HG03045 (cell line): ENCODE results near the gene ARHGAP9.
"Not testable (repeated sequence)": the region's sequence is repeated elsewhere in the genome, so short reads cannot be mapped to it uniquely, and the experiment has no call there.

Experiments
- ATAC-seq: cut with Tn5 transposase; IDR thresholded peaks from one replicate; pipeline ENCODE4 v1.9.1; 2021; ENCODE audit warnings: mild to moderate bottlenecking, moderate library complexity; ENCODE audit not compliant: unreplicated experiment

The ARHGAP9 gene

DNA sequence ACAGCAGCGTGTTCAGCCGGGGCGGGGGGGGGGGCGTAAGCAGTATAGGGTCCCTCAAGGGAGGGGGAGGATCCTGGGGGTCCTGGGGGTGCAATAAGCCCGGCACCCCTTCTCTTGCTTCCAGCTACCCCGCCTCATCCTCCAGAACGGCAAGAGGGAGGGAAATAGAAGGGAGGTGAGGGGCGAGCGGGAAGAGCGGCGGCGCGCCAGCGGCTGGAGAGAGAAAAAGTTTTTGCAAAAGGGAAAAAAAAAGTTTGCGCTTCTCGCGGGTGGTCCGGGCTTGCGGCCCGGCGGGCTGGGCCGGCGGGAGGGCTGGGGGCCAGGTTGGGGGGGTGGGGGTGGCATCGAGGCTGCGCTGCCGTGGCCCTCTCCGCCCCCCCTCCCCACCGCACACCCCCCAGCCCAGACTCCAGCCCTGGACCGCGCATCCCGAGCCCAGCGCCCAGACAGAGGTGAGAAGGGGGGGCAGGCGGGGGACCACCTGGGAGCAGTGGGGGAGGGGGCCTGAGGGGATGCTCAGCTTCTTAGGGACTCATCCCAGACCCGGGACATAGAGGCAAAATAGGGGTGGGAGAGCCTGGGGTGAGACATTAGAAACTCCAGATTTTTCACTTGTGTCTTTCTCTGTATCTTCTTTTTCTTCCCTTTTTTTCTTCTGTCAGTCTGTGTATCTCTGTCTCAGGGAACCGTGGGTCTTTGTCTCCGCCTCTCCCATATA is 19.8 kb downstream of the ARHGAP9 start, which contains the start of gene GLI1:
GLI1 (plus strand) TSS at position 36 of the 718 bp plus-strand sequence. CDS start 3,907 bp downstream, outside the sequence.
- ATAC-seq, result no peak

DNA sequence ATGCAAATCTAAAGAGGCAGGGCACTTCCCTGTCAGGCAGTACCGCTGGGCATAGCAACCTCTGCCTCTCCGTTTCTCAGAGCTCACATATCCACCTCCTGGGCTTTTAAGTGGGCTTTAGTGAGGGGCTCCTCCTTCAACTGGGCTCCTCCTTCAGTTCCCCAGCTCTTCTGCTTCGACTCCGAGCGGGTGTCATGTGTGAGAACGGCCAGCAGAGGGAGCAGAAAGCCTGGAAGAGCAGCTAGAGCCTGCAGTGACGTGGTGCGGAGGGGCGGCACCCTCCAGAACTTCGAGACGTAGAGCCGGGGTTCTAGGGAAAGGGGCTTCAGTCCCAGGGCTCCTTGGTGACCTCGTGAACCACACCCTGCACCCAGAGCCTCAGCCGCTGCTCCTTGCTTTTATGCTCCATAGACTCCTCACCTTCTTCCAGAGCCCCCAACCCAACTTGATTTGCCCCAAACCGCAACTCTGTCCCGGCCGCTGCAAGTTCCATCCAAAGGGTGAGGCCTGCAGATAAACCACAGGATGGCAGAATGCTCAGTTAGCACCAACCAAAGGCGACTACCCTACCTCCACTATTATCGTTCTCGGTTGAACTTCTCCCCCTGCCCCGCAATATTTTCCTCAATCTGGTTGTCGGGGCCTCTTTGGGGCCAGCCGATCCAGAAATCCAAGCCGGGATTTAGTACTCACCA is 20.5 kb downstream of the ARHGAP9 start:
- ATAC-seq, result peak; percentile 50

DNA sequence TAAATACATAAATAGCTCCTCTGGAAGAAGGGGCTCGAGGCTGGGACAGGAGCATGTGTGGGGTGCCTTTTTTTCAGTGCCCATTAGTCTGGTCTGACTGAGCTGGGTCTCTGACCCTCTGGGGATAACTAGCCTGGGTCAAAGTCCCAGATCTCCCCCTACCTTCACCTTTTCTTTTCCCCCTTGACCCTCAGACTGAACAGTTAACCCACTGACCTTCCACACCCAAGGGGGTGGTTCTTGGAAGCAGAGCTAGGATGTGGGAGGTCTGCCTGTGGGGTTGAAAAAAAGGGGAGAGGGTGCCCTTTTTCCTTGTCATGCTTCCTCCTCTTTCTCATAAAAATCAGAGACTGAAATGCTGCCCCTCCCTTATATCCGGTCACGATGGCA is 21.0 kb downstream of the ARHGAP9 start:
- no peak for ATAC-seq

DNA sequence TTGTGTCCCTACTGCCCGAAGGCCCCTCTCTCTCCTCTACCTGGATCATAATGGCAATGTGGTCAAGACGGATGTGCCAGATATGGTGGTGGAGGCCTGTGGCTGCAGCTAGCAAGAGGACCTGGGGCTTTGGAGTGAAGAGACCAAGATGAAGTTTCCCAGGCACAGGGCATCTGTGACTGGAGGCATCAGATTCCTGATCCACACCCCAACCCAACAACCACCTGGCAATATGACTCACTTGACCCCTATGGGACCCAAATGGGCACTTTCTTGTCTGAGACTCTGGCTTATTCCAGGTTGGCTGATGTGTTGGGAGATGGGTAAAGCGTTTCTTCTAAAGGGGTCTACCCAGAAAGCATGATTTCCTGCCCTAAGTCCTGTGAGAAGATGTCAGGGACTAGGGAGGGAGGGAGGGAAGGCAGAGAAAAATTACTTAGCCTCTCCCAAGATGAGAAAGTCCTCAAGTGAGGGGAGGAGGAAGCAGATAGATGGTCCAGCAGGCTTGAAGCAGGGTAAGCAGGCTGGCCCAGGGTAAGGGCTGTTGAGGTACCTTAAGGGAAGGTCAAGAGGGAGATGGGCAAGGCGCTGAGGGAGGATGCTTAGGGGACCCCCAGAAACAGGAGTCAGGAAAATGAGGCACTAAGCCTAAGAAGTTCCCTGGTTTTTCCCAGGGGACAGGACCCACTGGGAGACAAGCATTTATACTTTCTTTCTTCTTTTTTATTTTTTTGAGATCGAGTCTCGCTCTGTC is 22.8 kb downstream of the ARHGAP9 start:
- ATAC-seq, result no peak

DNA sequence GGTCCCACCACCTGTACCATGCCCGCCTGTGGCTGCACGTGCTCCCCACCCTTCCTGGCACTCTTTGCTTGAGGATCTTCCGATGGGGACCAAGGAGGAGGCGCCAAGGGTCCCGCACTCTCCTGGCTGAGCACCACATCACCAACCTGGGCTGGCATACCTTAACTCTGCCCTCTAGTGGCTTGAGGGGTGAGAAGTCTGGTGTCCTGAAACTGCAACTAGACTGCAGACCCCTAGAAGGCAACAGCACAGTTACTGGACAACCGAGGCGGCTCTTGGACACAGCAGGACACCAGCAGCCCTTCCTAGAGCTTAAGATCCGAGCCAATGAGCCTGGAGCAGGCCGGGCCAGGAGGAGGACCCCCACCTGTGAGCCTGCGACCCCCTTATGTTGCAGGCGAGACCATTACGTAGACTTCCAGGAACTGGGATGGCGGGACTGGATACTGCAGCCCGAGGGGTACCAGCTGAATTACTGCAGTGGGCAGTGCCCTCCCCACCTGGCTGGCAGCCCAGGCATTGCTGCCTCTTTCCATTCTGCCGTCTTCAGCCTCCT is 23.4 kb downstream of the ARHGAP9 start:
- ATAC-seq, result no peak

DNA sequence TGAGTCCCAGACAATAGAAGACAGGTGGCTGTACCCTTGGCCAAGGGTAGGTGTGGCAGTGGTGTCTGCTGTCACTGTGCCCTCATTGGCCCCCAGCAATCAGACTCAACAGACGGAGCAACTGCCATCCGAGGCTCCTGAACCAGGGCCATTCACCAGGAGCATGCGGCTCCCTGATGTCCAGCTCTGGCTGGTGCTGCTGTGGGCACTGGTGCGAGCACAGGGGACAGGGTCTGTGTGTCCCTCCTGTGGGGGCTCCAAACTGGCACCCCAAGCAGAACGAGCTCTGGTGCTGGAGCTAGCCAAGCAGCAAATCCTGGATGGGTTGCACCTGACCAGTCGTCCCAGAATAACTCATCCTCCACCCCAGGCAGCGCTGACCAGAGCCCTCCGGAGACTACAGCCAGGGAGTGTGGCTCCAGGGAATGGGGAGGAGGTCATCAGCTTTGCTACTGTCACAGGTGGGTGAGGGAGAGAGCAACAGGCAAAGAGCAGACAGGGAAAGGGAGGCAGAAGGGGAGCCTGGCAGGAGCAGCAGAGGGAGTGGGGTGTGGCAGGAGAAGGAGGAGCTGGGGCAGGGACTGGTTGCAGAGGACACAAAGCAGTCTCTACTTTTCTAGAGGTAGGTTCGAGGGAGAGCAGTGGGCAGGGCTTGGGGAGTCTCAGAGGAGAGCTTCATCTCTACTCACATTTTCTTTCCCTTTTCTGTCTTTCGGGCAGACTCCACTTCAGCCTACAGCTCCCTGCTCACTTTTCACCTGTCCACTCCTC is 24.1 kb downstream of the ARHGAP9 start:
- no peak for ATAC-seq

DNA sequence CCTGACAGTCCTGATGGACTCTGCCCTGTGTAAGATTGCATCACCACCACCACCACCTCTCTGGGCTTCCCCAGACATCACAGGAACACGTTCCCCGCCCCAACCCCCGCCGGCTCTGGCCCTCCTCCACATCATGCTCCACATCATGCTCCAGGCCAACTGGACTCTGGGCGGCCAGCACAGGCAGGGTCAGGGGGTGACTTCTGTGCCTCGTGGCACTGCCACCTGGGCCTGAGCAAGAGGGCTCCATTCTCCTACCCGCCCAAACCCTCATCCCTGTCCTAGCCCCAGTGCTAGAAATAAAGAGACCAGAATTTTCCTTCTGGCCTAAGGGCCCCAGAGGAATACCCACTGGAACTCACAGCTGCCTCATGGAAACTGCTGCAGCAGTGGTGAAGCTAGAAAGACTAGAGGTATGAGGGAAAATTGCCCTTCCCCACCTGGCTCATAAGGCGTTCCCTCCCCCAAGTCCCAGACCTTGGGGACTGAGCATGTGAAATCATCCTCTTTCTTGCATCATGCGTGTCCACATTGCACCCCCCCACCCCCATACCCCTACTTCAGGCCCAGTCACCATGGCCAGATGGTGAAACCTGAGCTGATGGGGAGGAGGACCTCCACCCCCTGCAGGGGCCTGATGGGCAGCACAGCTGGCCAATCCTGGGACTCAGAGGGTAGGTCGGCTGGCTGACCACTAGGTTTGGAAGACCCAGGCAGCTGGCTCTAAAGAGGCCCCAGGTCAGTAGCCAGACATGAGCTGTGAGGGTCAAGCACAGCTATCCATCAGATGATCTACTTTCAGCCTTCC is 24.9 kb downstream of the ARHGAP9 start, which contains the start of gene INHBE:
INHBE (plus strand) TSS at position 742 of the 808 bp plus-strand sequence. CDS start 230 bp downstream, outside the sequence.
- ATAC-seq, result no peak

DNA sequence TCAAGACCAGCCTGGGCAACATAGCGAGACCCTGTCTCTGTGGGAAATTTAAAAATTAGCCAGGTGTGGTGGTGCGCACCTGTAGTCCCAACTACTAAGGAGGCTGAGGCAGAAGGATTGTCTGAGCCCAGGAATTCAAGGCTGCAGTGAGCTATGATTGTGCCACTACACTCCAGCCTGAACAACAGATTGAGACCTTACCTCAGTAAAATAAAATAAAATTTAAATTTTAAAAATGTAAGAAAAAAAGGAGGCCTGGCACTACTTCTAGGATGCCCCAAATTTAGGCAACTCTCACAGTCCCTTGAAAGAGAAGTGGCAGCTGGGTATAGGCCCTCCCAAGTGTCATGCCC is 25.5 kb downstream of the ARHGAP9 start:
- ATAC-seq, result no peak

DNA sequence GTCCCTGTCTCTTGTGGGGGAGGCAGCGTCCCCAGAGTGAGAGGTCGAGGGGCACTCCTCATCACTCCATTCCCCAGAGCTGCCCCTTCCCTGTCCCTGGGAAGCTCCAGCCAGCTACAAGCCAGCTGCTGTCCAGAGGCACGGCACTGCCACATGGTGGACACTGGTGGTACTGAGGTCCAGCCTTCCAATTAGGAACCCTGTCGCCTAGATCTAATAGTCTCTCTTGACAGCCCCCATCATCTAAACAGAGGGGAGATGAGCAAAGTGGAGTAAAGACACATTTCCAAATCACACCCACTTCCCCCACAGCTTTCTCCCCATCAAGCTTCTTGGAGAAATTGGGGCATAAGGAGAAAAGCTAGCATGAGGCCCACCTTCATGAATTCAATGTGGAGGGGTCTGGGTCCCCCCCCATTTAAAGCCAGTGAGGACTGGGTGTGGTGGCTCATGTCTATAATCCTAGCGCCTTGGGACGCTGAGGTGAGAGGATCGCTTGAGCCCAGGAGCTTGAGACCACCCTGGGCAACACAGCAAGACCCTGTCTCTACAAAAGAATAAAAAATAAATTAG is 26.6 kb downstream of the ARHGAP9 start:
- ATAC-seq, result no peak

DNA sequence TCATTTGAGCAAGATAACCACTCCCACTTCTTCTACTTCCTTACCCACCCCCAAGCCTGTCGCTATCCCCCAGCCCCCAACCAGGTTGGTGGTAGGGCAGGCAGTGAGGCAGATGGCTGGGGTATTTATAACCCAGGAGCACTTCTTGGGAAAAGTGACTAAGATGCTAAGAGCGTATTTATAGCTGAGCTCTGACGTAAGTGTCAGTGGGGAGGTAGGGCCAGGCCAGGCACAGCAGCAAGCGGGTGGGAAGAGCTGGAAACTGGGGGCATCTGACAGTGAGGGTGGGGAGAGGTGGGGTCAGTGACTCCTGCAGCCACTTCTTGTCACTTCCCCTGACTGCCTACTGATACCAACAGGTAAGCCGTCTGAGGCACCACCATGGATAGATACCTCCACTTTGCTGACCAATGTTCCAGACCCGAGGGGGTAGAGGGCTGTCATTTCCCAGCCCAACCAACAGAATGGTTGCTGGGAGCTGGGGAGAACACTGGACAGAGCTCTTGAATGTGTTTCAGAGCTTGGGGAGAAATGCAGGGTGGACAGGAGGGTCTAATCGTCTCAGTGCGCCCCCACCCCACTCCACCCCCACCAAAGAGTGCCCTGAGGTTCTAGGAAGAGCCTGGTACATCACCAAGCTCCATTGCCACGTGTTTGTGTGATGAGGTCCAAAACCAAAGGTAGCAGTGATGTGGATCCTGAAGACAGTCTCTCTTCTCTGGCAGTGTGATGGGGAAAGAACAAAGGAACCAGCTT is 27.3 kb downstream of the ARHGAP9 start:
- ATAC-seq, result no peak

DNA sequence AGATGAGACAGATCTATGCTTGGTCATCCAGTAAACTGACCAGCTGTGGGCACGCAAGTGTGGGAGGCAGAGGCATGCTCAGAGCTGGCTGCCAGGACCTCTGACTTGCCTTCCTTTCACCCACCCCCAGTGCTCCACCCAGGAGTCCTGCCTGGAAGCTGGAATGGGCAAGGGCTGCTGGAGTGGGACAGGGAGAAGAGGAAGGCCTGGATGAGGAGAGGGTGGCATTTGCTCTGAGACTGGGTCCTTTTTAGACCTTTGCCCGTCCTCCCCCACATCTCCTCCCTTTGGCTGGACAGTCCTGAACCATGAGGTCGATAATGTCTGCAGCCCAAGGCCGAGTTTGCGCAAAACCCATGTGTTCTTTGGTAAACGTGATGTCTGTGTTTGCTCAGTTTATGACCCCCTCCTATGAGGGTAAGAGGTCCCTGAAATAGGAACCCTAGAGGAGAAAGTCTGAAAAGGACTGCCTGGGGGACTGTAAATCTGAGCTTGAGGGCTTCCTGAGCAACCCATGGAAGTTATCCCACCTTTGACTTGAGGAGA is 28.4 kb downstream of the ARHGAP9 start:
- ATAC-seq, result no peak

DNA sequence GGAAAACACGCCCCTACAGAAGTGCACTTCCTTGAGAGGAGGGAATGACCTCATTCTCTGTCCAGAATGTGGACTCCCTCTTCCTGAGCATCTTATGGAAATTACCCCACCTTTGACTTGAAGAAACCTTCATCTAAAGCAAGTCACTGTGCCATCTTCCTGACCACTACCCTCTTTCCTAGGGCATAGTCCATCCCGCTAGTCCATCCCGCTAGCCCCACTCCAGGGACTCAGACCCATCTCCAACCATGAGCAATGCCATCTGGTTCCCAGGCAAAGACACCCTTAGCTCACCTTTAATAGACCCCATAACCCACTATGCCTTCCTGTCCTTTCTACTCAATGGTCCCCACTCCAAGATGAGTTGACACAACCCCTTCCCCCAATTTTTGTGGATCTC is 29.6 kb downstream of the ARHGAP9 start:
- no peak for ATAC-seq

DNA sequence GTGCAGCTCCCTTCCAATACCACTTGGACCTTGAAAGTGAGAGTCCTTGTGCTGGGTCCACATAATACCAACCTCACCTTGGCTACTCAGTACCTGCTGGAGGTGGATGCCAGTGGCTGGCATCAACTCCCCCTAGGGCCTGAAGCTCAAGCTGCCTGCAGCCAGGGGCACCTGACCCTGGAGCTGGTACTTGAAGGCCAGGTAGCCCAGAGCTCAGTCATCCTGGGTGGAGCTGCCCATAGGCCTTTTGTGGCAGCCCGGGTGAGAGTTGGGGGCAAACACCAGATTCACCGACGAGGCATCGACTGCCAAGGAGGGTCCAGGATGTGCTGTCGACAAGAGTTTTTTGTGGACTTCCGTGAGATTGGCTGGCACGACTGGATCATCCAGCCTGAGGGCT is 30.3 kb downstream of the ARHGAP9 start:
- no peak for ATAC-seq

DNA sequence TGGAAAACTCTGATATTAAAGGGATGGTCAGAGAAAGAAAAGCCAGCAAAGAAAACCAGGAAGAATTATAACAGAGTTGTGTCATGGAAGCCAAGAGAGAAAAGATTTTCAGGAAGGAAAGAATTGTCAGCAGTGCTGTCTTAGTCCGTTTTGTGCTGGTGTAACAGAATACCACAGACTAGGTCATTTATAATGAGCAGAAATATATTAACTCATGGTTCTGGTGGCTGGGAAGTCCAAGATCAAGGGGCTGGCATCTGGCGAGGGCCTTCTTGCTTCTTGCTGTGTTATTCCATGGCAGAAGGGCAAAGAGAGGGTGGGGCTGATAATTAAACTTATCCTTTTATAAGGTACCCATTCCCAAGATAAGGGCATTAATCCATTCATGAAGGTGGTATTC is 31.0 kb downstream of the ARHGAP9 start:
- no peak for ATAC-seq

DNA sequence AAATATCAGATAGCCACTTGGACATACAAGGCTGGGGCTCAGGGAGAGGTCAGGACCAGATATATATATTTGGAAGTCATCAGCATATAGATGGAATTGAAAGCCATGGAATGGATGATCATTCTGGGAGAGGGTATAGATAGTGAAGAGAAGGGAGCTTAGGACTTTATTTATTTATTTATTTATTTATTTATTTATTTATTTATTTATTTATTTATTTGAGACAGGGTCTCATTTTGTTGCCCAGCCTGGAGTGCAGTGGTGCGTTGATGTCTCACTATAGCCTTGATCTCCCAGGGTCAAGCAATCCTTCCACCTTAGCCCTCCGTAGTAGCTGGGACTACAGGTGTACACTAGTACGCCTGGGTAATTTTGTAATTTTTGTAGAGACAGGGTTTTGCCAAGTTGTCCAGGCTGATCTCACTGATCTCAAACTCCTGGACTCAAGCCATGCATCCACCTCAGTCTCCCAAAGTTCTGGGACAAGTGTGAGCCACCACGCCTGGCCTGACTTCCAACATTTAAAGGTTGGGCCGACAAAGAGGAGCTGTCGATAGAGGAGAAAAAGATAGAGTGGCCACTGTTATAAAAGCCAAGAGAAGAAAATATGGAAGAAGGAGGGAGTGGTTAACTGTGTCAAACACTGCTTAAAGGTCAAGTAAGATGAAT is 33.2 kb downstream of the ARHGAP9 start:
- ATAC-seq, result no peak

DNA sequence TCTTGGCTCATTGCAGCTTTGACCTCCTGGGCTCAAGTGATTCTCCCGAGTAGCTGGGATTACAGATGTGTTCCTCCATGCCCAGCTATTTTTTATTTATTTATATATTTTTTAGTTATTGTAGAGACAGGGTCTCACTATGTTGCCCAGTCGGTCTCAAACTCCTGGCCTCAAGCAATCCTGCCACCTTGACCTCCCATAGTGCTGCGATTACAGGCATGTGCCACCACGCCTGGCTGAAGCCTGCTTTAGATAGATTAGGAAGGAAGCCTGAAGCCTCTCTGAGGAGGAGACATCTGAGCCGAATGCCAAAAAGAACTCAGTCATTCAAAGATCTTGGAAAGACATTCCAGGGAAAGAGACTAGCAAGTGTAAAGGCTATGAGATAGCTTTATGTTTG is 34.9 kb downstream of the ARHGAP9 start:
- ATAC-seq, result no peak

DNA sequence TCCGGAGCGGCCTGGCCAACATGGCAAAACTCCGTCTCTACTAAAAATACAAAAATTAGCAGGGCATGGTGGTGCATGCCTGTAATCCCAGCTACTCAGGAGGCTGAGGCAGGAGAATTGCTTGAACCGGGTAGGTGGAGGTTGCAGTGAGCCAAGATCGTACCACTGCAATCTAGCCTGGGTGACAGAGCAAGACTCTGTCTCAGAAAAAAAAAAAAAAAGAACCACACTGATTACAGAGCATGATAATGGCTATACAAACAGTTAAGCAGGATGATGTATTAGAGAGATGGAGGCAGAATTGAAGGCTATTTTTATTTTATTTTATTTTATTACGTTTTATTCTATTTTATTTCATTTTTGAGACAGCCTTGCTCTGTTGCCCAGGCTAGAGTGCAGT is 35.3 kb downstream of the ARHGAP9 start:
- not testable (repeated sequence) for ATAC-seq

DNA sequence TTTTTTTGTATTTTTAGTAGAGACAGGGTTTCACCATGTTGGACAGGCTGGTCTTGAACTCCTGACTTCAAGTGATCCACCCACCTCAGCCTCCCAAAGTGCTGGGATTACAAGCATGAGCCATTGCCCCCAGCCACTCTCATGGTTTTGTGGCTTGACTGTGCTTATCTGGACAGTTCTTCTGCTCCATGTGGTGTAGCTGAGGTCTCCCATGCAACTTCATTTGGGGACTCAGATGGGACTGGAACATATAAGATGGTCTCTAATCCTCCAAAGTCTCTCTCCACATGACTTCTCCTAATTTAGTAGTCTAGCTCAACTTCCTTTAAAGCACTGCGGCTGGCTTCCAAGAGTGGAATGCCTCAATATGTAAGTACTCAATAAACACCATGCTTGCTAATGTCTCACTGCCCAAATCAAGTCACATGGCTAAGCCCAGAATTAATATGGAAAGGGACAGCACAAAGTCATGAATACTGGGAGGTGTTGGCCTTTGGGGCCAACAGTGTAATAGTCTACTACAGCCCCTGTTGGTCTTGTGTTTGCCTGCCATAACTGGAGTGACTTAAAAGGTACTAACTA is 37.7 kb downstream of the ARHGAP9 start:
- no peak for ATAC-seq
